Nephron (organoid): ENCODE measurements around the gene B4GALNT2.

Source experiments
- H3K27ac Mint-ChIP-seq, 3 experiments: 2 replicates each; pipeline ENCODE4 v1.8.0; 2020; ENCODE audit warnings: mixed read lengths in 3 of 3, mild to moderate bottlenecking in 2 of 3, moderate library complexity in 1 of 3
- H3K27me3 Mint-ChIP-seq: 2 replicates; pipeline ENCODE4 v1.8.0; 2021; ENCODE audit warnings: low read depth, mild to moderate bottlenecking, moderate library complexity, mixed read lengths
- H3K36me3 Mint-ChIP-seq: 2 replicates; pipeline ENCODE4 v1.8.0; 2020; ENCODE audit warnings: low read depth, mixed read lengths
- H3K4me1 Mint-ChIP-seq: 2 replicates; pipeline ENCODE4 v1.8.0; 2020; ENCODE audit warnings: mixed read lengths
- H3K4me3 Mint-ChIP-seq, 3 experiments: 2 replicates each; pipeline ENCODE4 v1.8.0; 2020; ENCODE audit warnings: mild to moderate bottlenecking in 3 of 3, mixed read lengths in 3 of 3, moderate library complexity in 2 of 3
- H3K9me3 Mint-ChIP-seq: 2 replicates; pipeline ENCODE4 v1.8.0; 2020; ENCODE audit warnings: mixed read lengths
- CTCF ChIP-seq, 3 experiments: fragments of 200-600 bp; sonication (generic); IDR thresholded peaks; one replicate each; pipeline ENCODE4 v1.5.0; 2021; ENCODE audit warnings: antibody characterized with exemption in 3 of 3; ENCODE audit not compliant: unreplicated experiment in 3 of 3

B4GALNT2 gene

GRCh38 chr17:49223168-49223516, 90.6 kb downstream of the B4GALNT2 start:
- H3K36me3 Mint-ChIP-seq, result no peaks in the 10 kb centered on the region

GRCh38 chr17:49223517-49224197, 91.1 kb downstream of the B4GALNT2 start:
- no peaks in the 10 kb centered on the region for H3K36me3 Mint-ChIP-seq
- peaks cover 76% of the 10 kb centered on the region for H3K27me3 Mint-ChIP-seq
- no peak overlapping the region for H3K27ac Mint-ChIP-seq
- H3K4me1 Mint-ChIP-seq, result peaks cover 6% of the 10 kb centered on the region
- peak overlapping the region; percentile 51 to 71 (median 59) for H3K4me3 Mint-ChIP-seq
- peak; percentile 76 to 90 (median 80) for TF ChIP-seq CTCF (IDR thresholded peaks at IDR 0.05; ENCODE audit: unreplicated experiment in 3 of 3)
- no peaks in the 10 kb centered on the region for H3K9me3 Mint-ChIP-seq

More at GRCh38 chr17:49223168-49223516, 90.6 kb downstream of the B4GALNT2 start:
- Mint-ChIP-seq H3K4me1 (peaks cover 6% of the 10 kb centered on the region), H3K4me3 (peak overlapping the region in 1 of 3 experiments; percentile 71), H3K27ac (no peak overlapping the region), H3K9me3 (no peaks in the 10 kb centered on the region), H3K27me3 (peaks cover 74% of the 10 kb centered on the region)
- TF ChIP-seq CTCF (IDR thresholded peaks at IDR 0.05; ENCODE audit: unreplicated experiment in 3 of 3), result no peak

- H3K9me3 Mint-ChIP-seq, result no peaks in the 10 kb centered on the region
- no peak overlapping the region for H3K27ac Mint-ChIP-seq
- H3K4me3 Mint-ChIP-seq, result peak overlapping the region in 2 of 3 experiments; percentile 36 to 61
- TF ChIP-seq CTCF (IDR thresholded peaks at IDR 0.05; ENCODE audit: unreplicated experiment in 3 of 3), result no peak
- H3K27me3 Mint-ChIP-seq, result peaks cover 81% of the 10 kb centered on the region
- peaks cover 6% of the 10 kb centered on the region for H3K4me1 Mint-ChIP-seq
- H3K36me3 Mint-ChIP-seq, result no peaks in the 10 kb centered on the region
Observed at GRCh38 chr17:49224198-49224996, 91.8 kb downstream of the B4GALNT2 start.

- TF ChIP-seq CTCF (IDR thresholded peaks at IDR 0.05; ENCODE audit: unreplicated experiment in 3 of 3), result no peak
- Mint-ChIP-seq H3K36me3 (no peaks in the 10 kb centered on the region), H3K27me3 (peaks cover 86% of the 10 kb centered on the region), H3K4me1 (peaks cover 6% of the 10 kb centered on the region), H3K4me3 (peak overlapping the region in 2 of 3 experiments; percentile 36 to 61), H3K27ac (no peak overlapping the region), H3K9me3 (no peaks in the 10 kb centered on the region)
Observed at GRCh38 chr17:49224997-49225337, 92.4 kb downstream of the B4GALNT2 start.

GRCh38 chr17:49225554-49226236, 93.1 kb downstream of the B4GALNT2 start:
- H3K9me3 Mint-ChIP-seq, result no peaks in the 10 kb centered on the region
- no peak for TF ChIP-seq CTCF (IDR thresholded peaks at IDR 0.05; ENCODE audit: unreplicated experiment in 3 of 3)
- H3K4me1 Mint-ChIP-seq, result peaks cover 6% of the 10 kb centered on the region
- no peaks in the 10 kb centered on the region for H3K36me3 Mint-ChIP-seq
- no peak overlapping the region for H3K27ac Mint-ChIP-seq
- H3K4me3 Mint-ChIP-seq, result peak overlapping the region in 1 of 3 experiments; percentile 29
- H3K27me3 Mint-ChIP-seq, result peaks cover 88% of the 10 kb centered on the region
